NCI-H187 treated with DMSO at 0.1 percent for 48 hours (cell line): Measurements from ENCODE around the gene FGFRL1.

Experiments
- DNase-seq: peaks from one replicate; lab custom pipeline; 2025; lab: John Stamatoyannopoulos, UW

The FGFRL1 gene

DNA sequence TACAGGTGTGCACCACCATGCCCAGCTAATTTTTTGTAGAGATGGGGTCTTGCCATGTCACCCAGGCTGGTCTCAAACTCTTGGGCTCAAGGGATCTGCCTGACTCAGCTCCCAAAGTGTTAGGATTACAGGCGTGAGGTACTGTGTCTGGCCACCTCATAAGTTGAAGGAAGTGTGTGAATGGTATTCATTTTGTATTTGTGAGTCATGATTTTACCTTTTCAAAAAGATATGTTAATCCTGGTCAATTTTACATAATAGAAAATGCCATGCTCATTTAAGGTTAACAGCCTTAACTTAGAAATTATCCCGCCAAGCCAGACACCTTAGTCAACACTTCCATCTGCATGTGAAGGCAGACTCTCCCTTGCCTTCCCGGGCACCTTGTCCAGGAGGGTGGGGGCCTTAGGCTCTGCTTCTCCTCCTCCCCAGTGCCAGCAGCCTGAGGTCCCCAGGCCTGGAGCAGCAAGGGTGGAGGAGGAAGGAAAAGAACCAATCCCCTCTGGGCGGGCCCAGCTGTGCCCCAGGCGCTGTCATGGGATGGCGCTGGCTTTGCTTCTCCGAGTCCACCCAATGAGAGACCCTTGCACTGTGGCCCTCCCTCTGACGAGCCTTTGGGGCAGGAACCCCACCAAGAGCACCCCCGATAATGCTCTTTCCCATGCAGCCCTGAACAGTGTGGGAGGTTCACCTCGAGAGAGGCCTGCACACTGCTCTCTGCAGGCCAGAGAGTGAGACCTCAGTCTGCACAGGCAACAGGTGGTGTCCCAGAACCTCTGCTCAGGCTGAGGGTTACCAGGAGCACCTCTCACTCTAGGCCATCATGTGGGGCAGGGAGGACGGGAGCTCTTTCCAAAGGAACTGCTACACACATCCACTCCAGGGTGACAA, 64.6 kb downstream of the FGFRL1 start:
- no peak for DNase-seq
